ENCODE data around the gene TRIO.

- no peak for TF ChIP-seq EZH2phosphoT487 (conservative IDR thresholded peaks at IDR 0.05; ENCODE audit: low read length)
- TF ChIP-seq, protein P1, sequence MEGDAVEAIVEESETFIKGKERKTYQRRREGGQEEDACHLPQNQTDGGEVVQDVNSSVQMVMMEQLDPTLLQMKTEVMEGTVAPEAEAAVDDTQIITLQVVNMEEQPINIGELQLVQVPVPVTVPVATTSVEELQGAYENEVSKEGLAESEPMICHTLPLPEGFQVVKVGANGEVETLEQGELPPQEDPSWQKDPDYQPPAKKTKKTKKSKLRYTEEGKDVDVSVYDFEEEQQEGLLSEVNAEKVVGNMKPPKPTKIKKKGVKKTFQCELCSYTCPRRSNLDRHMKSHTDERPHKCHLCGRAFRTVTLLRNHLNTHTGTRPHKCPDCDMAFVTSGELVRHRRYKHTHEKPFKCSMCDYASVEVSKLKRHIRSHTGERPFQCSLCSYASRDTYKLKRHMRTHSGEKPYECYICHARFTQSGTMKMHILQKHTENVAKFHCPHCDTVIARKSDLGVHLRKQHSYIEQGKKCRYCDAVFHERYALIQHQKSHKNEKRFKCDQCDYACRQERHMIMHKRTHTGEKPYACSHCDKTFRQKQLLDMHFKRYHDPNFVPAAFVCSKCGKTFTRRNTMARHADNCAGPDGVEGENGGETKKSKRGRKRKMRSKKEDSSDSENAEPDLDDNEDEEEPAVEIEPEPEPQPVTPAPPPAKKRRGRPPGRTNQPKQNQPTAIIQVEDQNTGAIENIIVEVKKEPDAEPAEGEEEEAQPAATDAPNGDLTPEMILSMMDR (IDR thresholded peaks at IDR 0.05; ENCODE audit: insufficient read depth, low read length, poor library complexity, severe bottlenecking): no peak
Observed at GRCh38 chr5:14226149-14226548, 83.0 kb downstream of the TRIO start.
